Medulla oblongata (tissue), 1 donor: ENCODE measurements around the gene TMEM161A.
"Not testable (repeated sequence)": the region's sequence is repeated elsewhere in the genome, so short reads cannot be mapped to it uniquely, and the experiment has no call there.

ENCODE experiments used
- DNase-seq: peaks from one replicate; pipeline ENCODE4 v3.0.0-alpha.2; 2015; ENCODE audit errors: extremely low spot score

The TMEM161A gene

GRCh38 chr19:19155495-19156219, 17.4 kb upstream of the TMEM161A start:
- no peak for DNase-seq

GRCh38 chr19:19154768-19155494, 16.7 kb upstream of the TMEM161A start:
- no peak for DNase-seq

- DNase-seq = no peak
Measured at GRCh38 chr19:19152668-19153384, 14.5 kb upstream of the TMEM161A start.

GRCh38 chr19:19151418-19151817, 13.1 kb upstream of the TMEM161A start:
- DNase-seq = no peak

- no peak for DNase-seq
Measured at GRCh38 chr19:19149435-19149834, 11.2 kb upstream of the TMEM161A start.

GRCh38 chr19:19148504-19148903, 10.2 kb upstream of the TMEM161A start:
- not testable (repeated sequence) for DNase-seq

GRCh38 chr19:19147344-19147743, 9.1 kb upstream of the TMEM161A start:
- DNase-seq = no peak

GRCh38 chr19:19146865-19147264, 8.6 kb upstream of the TMEM161A start:
- no peak for DNase-seq

GRCh38 chr19:19145684-19146608, 7.7 kb upstream of the TMEM161A start:
- peak; percentile 47 for DNase-seq

GRCh38 chr19:19145281-19145680, 7.0 kb upstream of the TMEM161A start:
- no peak for DNase-seq

GRCh38 chr19:19142347-19142746, 4.1 kb upstream of the TMEM161A start:
- no peak for DNase-seq

- DNase-seq = no peak
Measured at GRCh38 chr19:19140476-19140875, 2.2 kb upstream of the TMEM161A start.

- DNase-seq = no peak
Measured at GRCh38 chr19:19139876-19140229, 1.6 kb upstream of the TMEM161A start.

GRCh38 chr19:19137556-19138108, 646 bp downstream of the TMEM161A start:
- no peak for DNase-seq

GRCh38 chr19:19135713-19136112, 2.6 kb downstream of the TMEM161A start:
- DNase-seq = not testable (repeated sequence)

- DNase-seq = no peak
Measured at GRCh38 chr19:19134687-19135158, 3.6 kb downstream of the TMEM161A start.

GRCh38 chr19:19133985-19134384, 4.3 kb downstream of the TMEM161A start:
- DNase-seq = no peak

GRCh38 chr19:19132912-19133311, 5.4 kb downstream of the TMEM161A start:
- no peak for DNase-seq

GRCh38 chr19:19131989-19132388, 6.3 kb downstream of the TMEM161A start:
- no peak for DNase-seq

- no peak for DNase-seq
Measured at GRCh38 chr19:19126102-19126501, 12.2 kb downstream of the TMEM161A start.

GRCh38 chr19:19123386-19123785, 14.9 kb downstream of the TMEM161A start:
- DNase-seq = no peak
